ENCODE results near the gene NBEAL1.
"Not testable (repeated sequence)": the region's sequence is repeated elsewhere in the genome, so short reads cannot be mapped to it uniquely, and the experiment has no call there.

Gene NBEAL1

GRCh38 chr2:203090721-203091120, 76.0 kb downstream of the NBEAL1 start:
- not testable (repeated sequence) for H3K4me1 ChIP-seq (ENCODE audit: control insufficient read depth, insufficient read depth, low read length, poor library complexity, severe bottlenecking); H3K27ac ChIP-seq (ENCODE audit: insufficient read depth, low read length, poor library complexity, severe bottlenecking); H3K4me3 ChIP-seq (ENCODE audit: insufficient read depth, low read depth, low read length, poor library complexity, severe bottlenecking); DNase-seq; H3K36me3 ChIP-seq (ENCODE audit: control insufficient read depth, insufficient read depth, low read length); H3K9me3 ChIP-seq (ENCODE audit: control insufficient read depth, low read length); H3K27me3 ChIP-seq (replicated peaks; ENCODE audit: control insufficient read depth, insufficient read depth, low read length, poor library complexity, severe bottlenecking)

DNA sequence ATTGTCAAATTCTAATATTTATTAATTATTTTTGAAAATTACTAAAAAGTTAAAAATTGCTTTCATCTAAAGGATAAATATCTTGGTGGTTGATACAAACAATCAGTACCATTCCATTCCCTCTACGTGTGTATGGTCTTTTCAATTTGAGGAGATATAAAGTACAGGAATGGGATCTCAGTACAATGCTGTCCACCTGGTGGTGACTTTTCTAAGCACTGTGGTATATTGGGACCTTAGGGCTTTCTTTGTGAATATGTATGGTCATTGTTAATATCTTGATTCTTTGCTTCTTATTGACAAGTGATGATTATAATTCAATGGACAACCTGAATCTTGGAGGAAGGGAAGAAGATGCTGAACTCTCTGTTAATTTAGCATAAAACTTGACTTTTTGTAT, 83.1 kb downstream of the NBEAL1 start:
- Histone ChIP-seq H3K36me3 (ENCODE audit: control insufficient read depth, insufficient read depth, low read length) (no peaks in the 10 kb centered on the region), H3K4me3 (ENCODE audit: insufficient read depth, low read depth, low read length, poor library complexity, severe bottlenecking) (no peak overlapping the region), H3K9me3 (ENCODE audit: control insufficient read depth, low read length) (no peaks in the 10 kb centered on the region), H3K4me1 (ENCODE audit: control insufficient read depth, insufficient read depth, low read length, poor library complexity, severe bottlenecking) (no peaks in the 10 kb centered on the region), H3K27ac (ENCODE audit: insufficient read depth, low read length, poor library complexity, severe bottlenecking) (no peak overlapping the region), H3K27me3 (replicated peaks; ENCODE audit: control insufficient read depth, insufficient read depth, low read length, poor library complexity, severe bottlenecking) (no peaks in the 10 kb centered on the region)
- DNase-seq, result no peak

DNA sequence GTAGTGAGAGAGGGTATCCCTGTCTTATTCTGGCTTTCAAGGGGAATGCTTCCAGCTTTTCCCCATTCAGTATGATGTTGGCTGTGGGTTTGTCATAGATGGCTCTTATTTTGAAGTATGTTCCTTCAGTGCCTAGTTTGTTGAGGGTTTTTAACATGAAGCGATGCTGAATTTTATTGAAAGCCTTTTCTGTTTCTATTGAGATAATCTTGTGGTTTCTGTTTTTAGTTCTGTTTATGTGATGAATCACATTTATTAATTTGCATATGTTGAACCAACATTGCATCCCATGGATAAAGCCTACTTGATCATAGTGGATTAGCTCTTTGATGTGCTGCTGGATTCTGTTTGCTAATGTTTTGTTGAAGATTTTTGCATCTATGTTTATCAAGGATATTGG, 87.7 kb downstream of the NBEAL1 start:
- H3K4me1 ChIP-seq (ENCODE audit: control insufficient read depth, insufficient read depth, low read length, poor library complexity, severe bottlenecking); H3K27ac ChIP-seq (ENCODE audit: insufficient read depth, low read length, poor library complexity, severe bottlenecking); DNase-seq; H3K36me3 ChIP-seq (ENCODE audit: control insufficient read depth, insufficient read depth, low read length); H3K9me3 ChIP-seq (ENCODE audit: control insufficient read depth, low read length); H3K27me3 ChIP-seq (replicated peaks; ENCODE audit: control insufficient read depth, insufficient read depth, low read length, poor library complexity, severe bottlenecking); H3K4me3 ChIP-seq (ENCODE audit: insufficient read depth, low read depth, low read length, poor library complexity, severe bottlenecking): not testable (repeated sequence)

GRCh38 chr2:203104273-203104672, 89.6 kb downstream of the NBEAL1 start:
- no peak for DNase-seq
- H3K27ac ChIP-seq (ENCODE audit: insufficient read depth, low read length, poor library complexity, severe bottlenecking), result no peak overlapping the region
- H3K9me3 ChIP-seq (ENCODE audit: control insufficient read depth, low read length), result peaks cover 5% of the 10 kb centered on the region
- H3K27me3 ChIP-seq (replicated peaks; ENCODE audit: control insufficient read depth, insufficient read depth, low read length, poor library complexity, severe bottlenecking), result no peaks in the 10 kb centered on the region
- no peaks in the 10 kb centered on the region for H3K4me1 ChIP-seq (ENCODE audit: control insufficient read depth, insufficient read depth, low read length, poor library complexity, severe bottlenecking)
- H3K4me3 ChIP-seq (ENCODE audit: insufficient read depth, low read depth, low read length, poor library complexity, severe bottlenecking), result no peak overlapping the region
- H3K36me3 ChIP-seq (ENCODE audit: control insufficient read depth, insufficient read depth, low read length), result no peaks in the 10 kb centered on the region

DNA sequence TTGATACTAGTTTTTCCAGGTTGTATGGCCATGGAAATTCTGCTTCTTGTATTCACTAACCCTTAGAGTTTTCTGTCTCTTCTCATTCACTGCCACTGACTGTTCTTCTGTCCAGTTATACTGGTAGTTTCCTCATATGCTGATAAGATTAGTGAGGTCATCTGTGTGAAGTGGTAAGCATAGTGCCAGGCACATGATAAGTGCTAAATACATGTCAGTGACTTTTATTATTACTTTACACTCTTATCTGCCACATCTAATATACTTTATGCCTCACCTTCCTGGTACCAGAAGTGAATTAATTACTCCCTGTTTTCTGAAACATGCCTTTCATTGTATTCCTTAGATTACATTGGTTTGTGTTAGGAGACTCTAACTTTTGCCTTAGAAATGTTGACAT, 91.3 kb downstream of the NBEAL1 start:
- Histone ChIP-seq H3K4me1 (ENCODE audit: control insufficient read depth, insufficient read depth, low read length, poor library complexity, severe bottlenecking) (no peaks in the 10 kb centered on the region), H3K9me3 (ENCODE audit: control insufficient read depth, low read length) (peaks cover 5% of the 10 kb centered on the region), H3K36me3 (ENCODE audit: control insufficient read depth, insufficient read depth, low read length) (no peaks in the 10 kb centered on the region), H3K27me3 (replicated peaks; ENCODE audit: control insufficient read depth, insufficient read depth, low read length, poor library complexity, severe bottlenecking) (no peaks in the 10 kb centered on the region), H3K4me3 (ENCODE audit: insufficient read depth, low read depth, low read length, poor library complexity, severe bottlenecking) (no peak overlapping the region), H3K27ac (ENCODE audit: insufficient read depth, low read length, poor library complexity, severe bottlenecking) (no peak overlapping the region)
- no peak for DNase-seq

GRCh38 chr2:203110496-203110895, 95.8 kb downstream of the NBEAL1 start:
- H3K4me1 ChIP-seq (ENCODE audit: control insufficient read depth, insufficient read depth, low read length, poor library complexity, severe bottlenecking); H3K9me3 ChIP-seq (ENCODE audit: control insufficient read depth, low read length); DNase-seq; H3K27ac ChIP-seq (ENCODE audit: insufficient read depth, low read length, poor library complexity, severe bottlenecking); H3K27me3 ChIP-seq (replicated peaks; ENCODE audit: control insufficient read depth, insufficient read depth, low read length, poor library complexity, severe bottlenecking); H3K4me3 ChIP-seq (ENCODE audit: insufficient read depth, low read depth, low read length, poor library complexity, severe bottlenecking); H3K36me3 ChIP-seq (ENCODE audit: control insufficient read depth, insufficient read depth, low read length): not testable (repeated sequence)

- H3K27ac ChIP-seq (ENCODE audit: insufficient read depth, low read length, poor library complexity, severe bottlenecking), result no peak overlapping the region
- no peaks in the 10 kb centered on the region for H3K4me1 ChIP-seq (ENCODE audit: control insufficient read depth, insufficient read depth, low read length, poor library complexity, severe bottlenecking)
- no peak overlapping the region for H3K4me3 ChIP-seq (ENCODE audit: insufficient read depth, low read depth, low read length, poor library complexity, severe bottlenecking)
- no peak for DNase-seq
- no peaks in the 10 kb centered on the region for H3K9me3 ChIP-seq (ENCODE audit: control insufficient read depth, low read length)
- no peaks in the 10 kb centered on the region for H3K36me3 ChIP-seq (ENCODE audit: control insufficient read depth, insufficient read depth, low read length)
- no peaks in the 10 kb centered on the region for H3K27me3 ChIP-seq (replicated peaks; ENCODE audit: control insufficient read depth, insufficient read depth, low read length, poor library complexity, severe bottlenecking)
These were observed 97.7 kb downstream of the NBEAL1 start for GRCh38 chr2:203112342-203112741.

GRCh38 chr2:203115201-203115700, 100.6 kb downstream of the NBEAL1 start:
- H3K4me3 ChIP-seq (ENCODE audit: insufficient read depth, low read depth, low read length, poor library complexity, severe bottlenecking); H3K36me3 ChIP-seq (ENCODE audit: control insufficient read depth, insufficient read depth, low read length); DNase-seq; H3K9me3 ChIP-seq (ENCODE audit: control insufficient read depth, low read length); H3K27me3 ChIP-seq (replicated peaks; ENCODE audit: control insufficient read depth, insufficient read depth, low read length, poor library complexity, severe bottlenecking); H3K4me1 ChIP-seq (ENCODE audit: control insufficient read depth, insufficient read depth, low read length, poor library complexity, severe bottlenecking); H3K27ac ChIP-seq (ENCODE audit: insufficient read depth, low read length, poor library complexity, severe bottlenecking): not testable (repeated sequence)

DNA sequence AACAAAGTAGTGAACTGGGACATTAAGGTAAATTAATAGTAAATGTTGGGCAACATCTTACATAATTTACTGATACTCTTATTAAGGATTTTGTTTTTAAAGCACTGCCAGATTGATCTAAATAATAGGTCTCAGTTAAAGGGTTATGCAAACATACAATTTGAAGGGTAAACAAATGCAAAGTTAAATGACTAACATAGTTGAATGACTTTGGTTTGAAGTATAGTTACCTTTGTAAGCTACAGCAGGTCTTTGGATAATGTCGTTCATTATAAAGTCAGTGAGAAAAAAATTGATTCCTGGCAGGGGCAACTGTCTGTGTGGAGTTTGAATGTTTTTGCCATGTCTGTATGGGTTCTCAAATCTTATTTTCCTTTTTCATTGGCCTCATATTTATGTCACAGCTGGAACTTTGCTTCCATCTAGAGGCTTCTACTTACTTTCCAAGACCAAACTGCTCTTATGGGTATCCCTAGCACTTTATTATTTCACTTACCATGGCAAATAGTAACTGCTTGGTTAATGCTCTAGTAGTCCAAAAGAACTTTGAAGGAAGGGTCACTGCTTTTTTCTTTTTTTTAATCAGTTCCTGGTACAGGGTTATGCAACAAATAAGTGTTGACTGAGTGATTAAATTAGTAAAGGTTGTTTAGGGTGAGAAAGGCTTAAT, 107.8 kb downstream of the NBEAL1 start:
- no peaks in the 10 kb centered on the region for H3K9me3 ChIP-seq (ENCODE audit: control insufficient read depth, low read length)
- no peak overlapping the region for H3K4me3 ChIP-seq (ENCODE audit: insufficient read depth, low read depth, low read length, poor library complexity, severe bottlenecking)
- H3K27me3 ChIP-seq (replicated peaks; ENCODE audit: control insufficient read depth, insufficient read depth, low read length, poor library complexity, severe bottlenecking), result no peaks in the 10 kb centered on the region
- DNase-seq, result no peak
- H3K4me1 ChIP-seq (ENCODE audit: control insufficient read depth, insufficient read depth, low read length, poor library complexity, severe bottlenecking), result no peaks in the 10 kb centered on the region
- H3K36me3 ChIP-seq (ENCODE audit: control insufficient read depth, insufficient read depth, low read length), result no peaks in the 10 kb centered on the region
- no peak overlapping the region for H3K27ac ChIP-seq (ENCODE audit: insufficient read depth, low read length, poor library complexity, severe bottlenecking)

- Histone ChIP-seq H3K36me3 (ENCODE audit: control insufficient read depth, insufficient read depth, low read length) (no peaks in the 10 kb centered on the region), H3K4me3 (ENCODE audit: insufficient read depth, low read depth, low read length, poor library complexity, severe bottlenecking) (no peak overlapping the region), H3K27me3 (replicated peaks; ENCODE audit: control insufficient read depth, insufficient read depth, low read length, poor library complexity, severe bottlenecking) (no peaks in the 10 kb centered on the region), H3K9me3 (ENCODE audit: control insufficient read depth, low read length) (no peaks in the 10 kb centered on the region), H3K4me1 (ENCODE audit: control insufficient read depth, insufficient read depth, low read length, poor library complexity, severe bottlenecking) (no peaks in the 10 kb centered on the region), H3K27ac (ENCODE audit: insufficient read depth, low read length, poor library complexity, severe bottlenecking) (no peak overlapping the region)
- DNase-seq, result no peak
These were observed 112.3 kb downstream of the NBEAL1 start for GRCh38 chr2:203126996-203127395.

Measured in effector memory CD4-positive, alpha-beta T cell (primary cell).